ENCODE results near the gene COASY.

DNA sequence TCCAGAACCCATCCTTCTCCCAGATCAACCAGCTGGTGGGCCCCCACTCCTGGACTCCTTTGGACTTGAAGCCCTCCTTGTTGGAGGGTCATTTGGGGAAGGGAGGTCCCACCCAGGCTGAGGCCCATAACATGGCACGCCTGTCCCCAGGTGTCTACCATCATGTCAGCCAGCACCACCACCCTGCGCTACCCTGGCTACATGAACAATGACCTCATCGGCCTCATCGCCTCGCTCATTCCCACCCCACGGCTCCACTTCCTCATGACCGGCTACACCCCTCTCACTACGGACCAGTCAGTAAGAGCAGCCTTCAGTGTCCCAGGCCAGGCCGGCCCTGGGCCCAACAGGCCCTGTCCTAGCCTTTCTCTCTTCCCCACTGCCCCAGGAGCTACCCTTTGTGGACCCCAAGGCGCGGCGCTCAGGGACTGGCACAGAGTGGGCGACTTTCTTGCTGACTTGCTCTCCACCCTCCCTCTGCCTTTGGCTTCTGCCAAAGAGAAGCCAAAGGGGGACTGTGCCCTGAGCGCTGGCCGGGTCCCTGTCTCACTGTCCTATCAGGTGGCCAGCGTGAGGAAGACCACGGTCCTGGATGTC is 51.8 kb downstream of the COASY start:
- TF ChIP-seq CTCF (IDR thresholded peaks at IDR 0.05) (no peak), EP300 (IDR thresholded peaks at IDR 0.05; ENCODE audit: low read depth) (no peak), POLR2A (IDR thresholded peaks at IDR 0.05) (no peak)

All from transverse colon (tissue), 3 donors.